B cell (primary cell): Measurements from ENCODE around the gene TIRAP. TPM values are rescaled to one million over a fixed set of nuclear protein-coding genes. Genes with fewer than 3 reads are reported as not detected.

Experiments
- ATAC-seq: fragments of 200-7000 bp; cut with Tn5 transposase; one replicate; pipeline ENCODE4 v1.10.0; 2021; ENCODE audit warnings: low read depth, mild to moderate bottlenecking, moderate number of reproducible peaks, moderate library complexity
- CTCF ChIA-PET: fragments of 350-600 bp; sonication (Branson Sonifier 250); formaldehyde crosslinking; loops from one replicate; lab custom pipeline; 2021; ENCODE audit warnings: antibody characterized with exemption, inconsistent platforms; lab: Charles Lee
- POLR2A ChIA-PET: fragments of 350-600 bp; sonication (Branson Sonifier 250); formaldehyde crosslinking; loops from one replicate; lab custom pipeline; 2021; ENCODE audit warnings: antibody characterized with exemption; lab: Charles Lee
- DNase-seq: peaks from one replicate; pipeline ENCODE4 v3.0.0; 2013
- H2AFZ ChIP-seq: 2 replicates; pipeline ENCODE4 v1.6.1; 2012; ENCODE audit warnings: mild to moderate bottlenecking, low read depth, low read length; ENCODE audit not compliant: insufficient read depth, poor library complexity, severe bottlenecking
- H3K27ac ChIP-seq, 2 donors: 1 replicate in 1 of 2; 2 replicates in 1 of 2; pipeline ENCODE4 v1.5.1; 2012 to 2013; ENCODE audit warnings: low read length in 2 of 2, mild to moderate bottlenecking in 2 of 2, moderate library complexity in 1 of 2
- H3K27me3 ChIP-seq, 4 experiments: fragments of 200-600 bp in 1 of 4; sonication (generic) in 1 of 4; replicated peaks in 1 of 4; 1 replicate in 2 of 4; 2 replicates in 2 of 4; pipeline versions ENCODE4 v1.6.1 to v1.7.0; 2013 to 2016; ENCODE audit warnings: low read length in 3 of 4, mild to moderate bottlenecking in 2 of 4, mixed read lengths in 1 of 4, moderate library complexity in 1 of 4; ENCODE audit not compliant: insufficient read depth in 4 of 4, control insufficient read depth in 3 of 4; ENCODE audit errors: control extremely low read depth in 1 of 4
- H3K36me3 ChIP-seq, 2 experiments: replicated peaks in 1 of 2; 1 replicate in 1 of 2; 2 replicates in 1 of 2; pipeline versions ENCODE4 v1.6.1 to v1.7.1; 2013; ENCODE audit warnings: low read length in 1 of 2; ENCODE audit not compliant: insufficient read depth in 2 of 2, control insufficient read depth in 1 of 2; ENCODE audit errors: control extremely low read depth in 1 of 2, extremely low read depth in 1 of 2
- H3K4me1 ChIP-seq, 2 donors: fragments of 200-600 bp in 1 of 2; sonication (generic) in 1 of 2; 1 replicate in 1 of 2; 2 replicates in 1 of 2; pipeline versions ENCODE4 v1.5.1 to v1.6.1; 2013 to 2017; ENCODE audit warnings: low read length in 2 of 2; ENCODE audit not compliant: control insufficient read depth in 2 of 2, insufficient read depth in 2 of 2
- H3K4me2 ChIP-seq: replicated peaks from 2 replicates; pipeline ENCODE3; 2012; ENCODE audit warnings: mild to moderate bottlenecking, low read depth, low read length; ENCODE audit not compliant: poor library complexity, severe bottlenecking
- H3K4me3 ChIP-seq, 5 experiments: fragments of 200-600 bp in 1 of 5; sonication (generic) in 1 of 5; 1 replicate in 3 of 5; 2 replicates in 2 of 5; pipeline versions ENCODE4 v1.5.1 to v1.7.0; 2011 to 2016; ENCODE audit warnings: low read length in 4 of 5, mild to moderate bottlenecking in 4 of 5, low read depth in 2 of 5, control low read depth in 1 of 5, moderate library complexity in 1 of 5; ENCODE audit not compliant: insufficient read depth in 1 of 5; ENCODE audit errors: control extremely low read depth in 1 of 5, extremely low read depth in 1 of 5
- H3K79me2 ChIP-seq: fragments of 200-600 bp; sonication (generic); one replicate; pipeline ENCODE4 v1.6.0; 2016; ENCODE audit warnings: low read length; ENCODE audit not compliant: control insufficient read depth, insufficient read depth
- H3K9ac ChIP-seq: fragments of 200-600 bp; sonication (generic); 2 replicates; pipeline ENCODE4 v1.6.1; 2017; ENCODE audit warnings: mild to moderate bottlenecking, low read length, moderate library complexity
- H3K9me3 ChIP-seq, 3 donors: one replicate each; pipeline versions ENCODE4 v1.6.1 to v1.7.1; 2013; ENCODE audit warnings: low read length in 2 of 3; ENCODE audit not compliant: control insufficient read depth in 2 of 3, insufficient read depth in 1 of 3; ENCODE audit errors: control extremely low read depth in 1 of 3
- H4K20me1 ChIP-seq: 2 replicates; pipeline ENCODE4 v1.6.0; 2012; ENCODE audit warnings: mild to moderate bottlenecking, low read length; ENCODE audit not compliant: insufficient read depth, control insufficient read depth, poor library complexity, severe bottlenecking
- H3K27ac Mint-ChIP-seq: one replicate; pipeline ENCODE4 v1.8.0; 2021; ENCODE audit warnings: mixed read lengths
- H3K27me3 Mint-ChIP-seq: one replicate; pipeline ENCODE4 v1.8.0; 2021; ENCODE audit warnings: mixed read lengths
- H3K4me1 Mint-ChIP-seq: one replicate; pipeline ENCODE4 v1.8.0; 2021; ENCODE audit warnings: mixed read lengths
- H3K4me3 Mint-ChIP-seq: one replicate; pipeline ENCODE4 v1.8.0; 2021; ENCODE audit warnings: mixed read lengths
- H3K9me3 Mint-ChIP-seq: one replicate; pipeline ENCODE4 v1.8.0; 2022; ENCODE audit warnings: mixed read lengths; ENCODE audit not compliant: insufficient read depth
- CTCF ChIP-seq: fragments of 200-600 bp; IDR thresholded peaks from one replicate; pipeline ENCODE4 v1.8.0; 2022; ENCODE audit warnings: antibody characterized with exemption, mild to moderate bottlenecking
- EZH2 ChIP-seq: IDR thresholded peaks from 2 replicates; pipeline ENCODE4 v1.6.1; 2012; ENCODE audit warnings: borderline replicate concordance, low read depth, mild to moderate bottlenecking, moderate library complexity, low read length; ENCODE audit not compliant: insufficient read depth, poor library complexity, severe bottlenecking
- WGBS: methylation state at CpG from one replicate; pipeline ENCODE4 v1.1.5; 2013; ENCODE audit warnings: missing lambda C conversion rate; ENCODE audit not compliant: insufficient coverage; 5-methylcytosine and 5-hydroxymethylcytosine counted together
- intact Hi-C: fragments of 100-400 bp; cut with micrococcal nuclease; formaldehyde crosslinking; loops from one replicate; pipeline ENCODE4 v1.10.0; 2022
- polyA plus RNA-seq: library from polyadenylated mRNA; depleted of rRNA; stranded (reverse); fragments of >200 nt; gene quantifications from 2 replicates; pipeline ENCODE4 v1.2.3, GENCODE V29; 2012
- total RNA-seq, 2 donors: library from RNA; stranded (reverse); fragments of 120-200 nt in 1 of 2; gene quantifications; 1 replicate in 1 of 2; 2 replicates in 1 of 2; pipeline versions ENCODE4 v1.2.3 to v1.2.4, GENCODE V29; 2013 to 2022

TIRAP gene
- total and polyA plus RNA-seq, 2 donors (not counting 1 experiment from before 2014, with no cell fraction given): 9.9 to 25.1 TPM

- WGBS: 94% methylated on average over 14 of the region's 15 CpGs
- Histone ChIP-seq H4K20me1 (no peaks in the 10 kb centered on the region), H3K36me3 (peaks cover 0 to 66% of the 10 kb centered on the region in 2 experiments), H3K27ac (no peak overlapping the region), H2AFZ (no peak overlapping the region), H3K27me3 (no peaks in the 10 kb centered on the region), H3K4me1 (no peaks in the 10 kb centered on the region), H3K4me3 (no peak overlapping the region), H3K9me3 (no peaks in the 10 kb centered on the region), H3K4me2 (no peak overlapping the region), H3K9ac (no peak overlapping the region), H3K79me2 (no peaks in the 10 kb centered on the region)
- TF ChIP-seq EZH2: no peak
- no peak for TF ChIP-seq CTCF
- POLR2A ChIA-PET: no interaction called here
- ATAC-seq (no peak), DNase-seq (no peak)
- H3K27me3 Mint-ChIP-seq: no peaks in the 10 kb centered on the region
- CTCF ChIA-PET: no interaction called here
- H3K27ac Mint-ChIP-seq: no peak overlapping the region
- H3K4me3 Mint-ChIP-seq: no peak overlapping the region
- H3K4me1 Mint-ChIP-seq: peaks cover 6% of the 10 kb centered on the region
- intact Hi-C loops: no loop called here
- no peaks in the 10 kb centered on the region for H3K9me3 Mint-ChIP-seq
These were observed 54.8 kb downstream of the TIRAP start for GRCh38 chr11:126337474-126338241.

- Mint-ChIP-seq H3K27me3 (no peaks in the 10 kb centered on the region), H3K4me1 (peaks cover 6% of the 10 kb centered on the region), H3K9me3 (no peaks in the 10 kb centered on the region), H3K27ac (peak overlapping the region; percentile 34), H3K4me3 (no peak overlapping the region)
- WGBS: 100% methylated on average over 6 of the region's 7 CpGs
- Histone ChIP-seq H3K9me3 (no peaks in the 10 kb centered on the region), H2AFZ (no peak overlapping the region), H3K9ac (no peak overlapping the region), H3K79me2 (no peaks in the 10 kb centered on the region), H3K4me2 (no peak overlapping the region), H4K20me1 (no peaks in the 10 kb centered on the region), H3K4me3 (no peak overlapping the region), H3K36me3 (peaks cover 0 to 66% of the 10 kb centered on the region in 2 experiments), H3K4me1 (no peaks in the 10 kb centered on the region), H3K27me3 (no peaks in the 10 kb centered on the region), H3K27ac (no peak overlapping the region)
- TF ChIP-seq CTCF (no peak), EZH2 (no peak)
- ChIA-PET POLR2A (no interaction called here), CTCF (no interaction called here)
- intact Hi-C loops: no loop called here
- ATAC-seq (no peak), DNase-seq (no peak)
These were observed 55.6 kb downstream of the TIRAP start for GRCh38 chr11:126338346-126339055.
